Hematopoietic multipotent progenitor cell treated with erythropoietin and hydrocortisone succinate and interleukin-3 and kit ligand, for 4 days (in vitro differentiated cells): ENCODE measurements around the gene LRRC1.

Experiments used
- DNase-seq: peaks from one replicate; pipeline ENCODE4 v3.0.0-alpha.2; 2015

LRRC1 gene

GRCh38 chr6:53818858-53819609, 24.2 kb downstream of the LRRC1 start:
- DNase-seq = no peak

GRCh38 chr6:53822401-53823125, 27.8 kb downstream of the LRRC1 start:
- no peak for DNase-seq

- DNase-seq = no peak
These were observed 29.9 kb downstream of the LRRC1 start for GRCh38 chr6:53824714-53825113.

- DNase-seq = no peak
These were observed 30.9 kb downstream of the LRRC1 start for GRCh38 chr6:53825532-53826321.

GRCh38 chr6:53827531-53827930, 32.7 kb downstream of the LRRC1 start:
- DNase-seq = no peak

- DNase-seq = no peak
These were observed 33.4 kb downstream of the LRRC1 start for GRCh38 chr6:53828215-53828614.

- no peak for DNase-seq
These were observed 34.3 kb downstream of the LRRC1 start for GRCh38 chr6:53828966-53829697.

- no peak for DNase-seq
These were observed 35.0 kb downstream of the LRRC1 start for GRCh38 chr6:53829698-53830221.

- DNase-seq = no peak
These were observed 35.6 kb downstream of the LRRC1 start for GRCh38 chr6:53830366-53830765.

GRCh38 chr6:53831081-53831869, 36.5 kb downstream of the LRRC1 start:
- no peak for DNase-seq

GRCh38 chr6:53831936-53832660, 37.3 kb downstream of the LRRC1 start:
- no peak for DNase-seq

- no peak for DNase-seq
These were observed 38.4 kb downstream of the LRRC1 start for GRCh38 chr6:53833155-53833554.

GRCh38 chr6:53834132-53834531, 39.3 kb downstream of the LRRC1 start:
- DNase-seq = no peak

- no peak for DNase-seq
These were observed 43.3 kb downstream of the LRRC1 start for GRCh38 chr6:53837865-53838769.

- no peak for DNase-seq
These were observed 45.2 kb downstream of the LRRC1 start for GRCh38 chr6:53840027-53840426.

GRCh38 chr6:53845280-53846195, 50.7 kb downstream of the LRRC1 start:
- DNase-seq = peak; percentile 7

- DNase-seq = no peak
These were observed 51.4 kb downstream of the LRRC1 start for GRCh38 chr6:53846250-53846649.

- no peak for DNase-seq
These were observed 53.0 kb downstream of the LRRC1 start for GRCh38 chr6:53847796-53848314.

- no peak for DNase-seq
These were observed 55.7 kb downstream of the LRRC1 start for GRCh38 chr6:53850527-53850926.
